K562 (cell line): ENCODE results near the gene SLIT1. TPM values are rescaled to one million over a fixed set of nuclear protein-coding genes. Genes with fewer than 3 reads are reported as not detected.

Experiments
- ATAC-seq: fragments of 200-7000 bp; cut with Tn5 transposase; 3 replicates; pipeline ENCODE4 v1.9.1; 2020; ENCODE audit warnings: moderate library complexity
- BruUV-seq: library from RNA; stranded (reverse); fragments of 400-500 nt; replicated peaks from 2 replicates; lab custom pipeline; 2021; lab: Mats Ljungman, UMichigan
- CTCF ChIA-PET: fragments of 300-600 bp; formaldehyde crosslinking; extraction: SDS; loops from one replicate; lab custom pipeline; 2021; ENCODE audit warnings: low intra/inter-chr PET ratio; lab: Yijun Ruan, JAX
- POLR2A ChIA-PET: fragments of 300-600, 350-650 bp; sonication (Branson Sonifier 250); formaldehyde crosslinking; extraction: SDS; loops from one replicate; lab custom pipeline; 2021; ENCODE audit warnings: antibody characterized with exemption, inconsistent platforms; lab: Yijun Ruan, JAX
- DNase-seq, 4 experiments: peaks; one replicate each; pipeline versions ENCODE4 v3.0.0 to v3.0.0-alpha.2; 2011 to 2018; ENCODE audit warnings: low spot score in 3 of 4, mixed read lengths in 3 of 4; ENCODE audit errors: extremely low read depth in 1 of 4
- FAIRE-seq: peaks from 2 replicates; lab custom pipeline; 2011; peaks lifted over from hg19 to GRCh38; lab: Jason Lieb, UNC
- H2AFZ ChIP-seq: 2 replicates; pipeline ENCODE4 v1.6.0; 2011; ENCODE audit warnings: low read depth, low read length, control low read depth, inconsistent platforms
- H3K27ac ChIP-seq: fragments of 200-600 bp; 3 replicates; pipeline ENCODE4 v1.8.0; 2011; ENCODE audit warnings: low read depth, mild to moderate bottlenecking, control low read depth, inconsistent platforms, low read length, moderate library complexity, mixed read lengths; ENCODE audit errors: extremely low read depth
- H3K27me3 ChIP-seq, 2 experiments: fragments of 300-600 bp in 1 of 2; 2 replicates in 1 of 2; 3 replicates in 1 of 2; pipeline versions ENCODE4 v1.6.0 to v1.8.0; 2011; ENCODE audit warnings: inconsistent platforms in 2 of 2, low read length in 2 of 2, mild to moderate bottlenecking in 1 of 2, mixed read lengths in 1 of 2, moderate library complexity in 1 of 2; ENCODE audit not compliant: control insufficient read depth in 2 of 2, insufficient read depth in 2 of 2
- H3K36me3 ChIP-seq: fragments of 300-600 bp; 3 replicates; pipeline ENCODE4 v1.8.0; 2011; ENCODE audit warnings: mild to moderate bottlenecking, low read length, inconsistent platforms; ENCODE audit not compliant: control insufficient read depth, insufficient read depth
- H3K4me1 ChIP-seq, 2 experiments: fragments of 200-600 bp in 1 of 2; replicated peaks in 1 of 2; 2 replicates in 1 of 2; 3 replicates in 1 of 2; pipeline versions ENCODE4 v1.5.1 to v1.8.0; 2011; ENCODE audit warnings: inconsistent platforms in 2 of 2, low read length in 2 of 2, mild to moderate bottlenecking in 1 of 2, mixed read lengths in 1 of 2, moderate library complexity in 1 of 2; ENCODE audit not compliant: control insufficient read depth in 2 of 2, insufficient read depth in 2 of 2
- H3K4me2 ChIP-seq: 2 replicates; pipeline ENCODE4 v1.6.1; 2011; ENCODE audit warnings: low read length, control low read depth, inconsistent platforms, mixed read lengths; ENCODE audit not compliant: insufficient read depth
- H3K4me3 ChIP-seq: fragments of 200-600 bp; sonication (generic), shearing (Covaris generic); 2 replicates; pipeline ENCODE4 v1.5.1; 2016; ENCODE audit warnings: control low read depth, inconsistent platforms
- H3K79me2 ChIP-seq: fragments of 200-600 bp; 3 replicates; pipeline ENCODE4 v1.8.0; 2011; ENCODE audit warnings: low read length, inconsistent platforms; ENCODE audit not compliant: control insufficient read depth, insufficient read depth
- H3K9ac ChIP-seq, 2 experiments: 2 replicates each; pipeline versions ENCODE4 v1.6.0 to v1.6.1; 2011; ENCODE audit warnings: low read depth in 2 of 2, low read length in 2 of 2, control low read depth in 1 of 2, inconsistent platforms in 1 of 2, mild to moderate bottlenecking in 1 of 2, mixed read lengths in 1 of 2; ENCODE audit not compliant: insufficient read depth in 1 of 2
- H3K9me1 ChIP-seq: one replicate; pipeline ENCODE4 v1.6.0; 2011; ENCODE audit warnings: inconsistent platforms, mild to moderate bottlenecking, low read length, moderate library complexity; ENCODE audit not compliant: control insufficient read depth, insufficient read depth
- H3K9me3 ChIP-seq: replicated peaks from 2 replicates; pipeline ENCODE4 v1.5.1; 2011; ENCODE audit warnings: low read depth, low read length, inconsistent platforms; ENCODE audit not compliant: control insufficient read depth, insufficient read depth
- H4K20me1 ChIP-seq: replicated peaks from 2 replicates; pipeline ENCODE4 v1.6.1; 2011; ENCODE audit warnings: low read length, inconsistent platforms, mixed read lengths; ENCODE audit not compliant: control insufficient read depth, insufficient read depth
- CREBBP ChIP-seq: IDR thresholded peaks from one replicate; pipeline ENCODE4 v1.6.1; 2012; ENCODE audit warnings: low read depth, mild to moderate bottlenecking, control low read depth, inconsistent platforms, low read length
- EP400 ChIP-seq: fragments of 450-650 bp; IDR thresholded peaks from 2 replicates; pipeline ENCODE4 v1.6.1; 2017; ENCODE audit warnings: antibody characterized with exemption, mild to moderate bottlenecking, moderate library complexity
- IRF9 ChIP-seq: fragments of 450-650 bp; IDR thresholded peaks from 2 replicates; pipeline ENCODE4 v1.6.1; 2016; ENCODE audit warnings: missing biosample characterization, missing genetic modification characterization
- MCM2 ChIP-seq: fragments of 450-650 bp; IDR thresholded peaks from 2 replicates; pipeline ENCODE4 v1.6.1; 2017; ENCODE audit warnings: low read depth, mild to moderate bottlenecking
- MEF2D ChIP-seq: conservative IDR thresholded peaks from 2 replicates; pipeline ENCODE4 v1.6.1; 2016; ENCODE audit warnings: low read depth, missing genetic modification characterization, missing compliant biosample characterization
- SMARCE1 ChIP-seq: fragments of 450-650 bp; IDR thresholded peaks from 2 replicates; pipeline ENCODE4 v1.7.1; 2016; ENCODE audit warnings: mild to moderate bottlenecking
- SNRNP70 ChIP-seq: fragments of 200-400 bp; formaldehyde crosslinking; optimal IDR thresholded peaks from 2 replicates; pipeline ENCODE3; 2017; ENCODE audit warnings: low read depth, low read length
- ZC3H8 ChIP-seq: fragments of 450-650 bp; IDR thresholded peaks from 2 replicates; pipeline ENCODE4 v1.6.1; 2017
- ZNF507 ChIP-seq: conservative IDR thresholded peaks from 2 replicates; pipeline ENCODE4 v1.6.1; 2017; ENCODE audit warnings: missing genetic modification characterization, missing compliant biosample characterization
- WGBS: fragments of 100-300 bp; shearing (Covaris generic); methylation state at CpG from one replicate; pipeline ENCODE4 v1.1.6; 2016; ENCODE audit warnings: low coverage, mixed read lengths; ENCODE audit not compliant: insufficient coverage; ENCODE audit errors: missing lambda C conversion rate; 5-methylcytosine and 5-hydroxymethylcytosine counted together
- in situ Hi-C: fragments of 300-500 bp; cut with MboI; formaldehyde crosslinking; loops from 4 replicates; pipeline ENCODE4 v1.15.0; 2018; ENCODE audit warnings: inconsistent platforms, mixed read lengths
- intact Hi-C: fragments of 100-400 bp; cut with micrococcal nuclease; formaldehyde crosslinking; loops from 2 replicates; pipeline ENCODE4 v1.14.2; 2022
- polyA plus RNA-seq, 8 experiments: library from polyadenylated mRNA; depleted of rRNA in 4 of 8; stranded (reverse) in 5 of 8; unstranded in 3 of 8; fragments of >200 nt; fragmentation: Nextera tagmentation in 2 of 8; fragmentation: Illumina TruSeq in 1 of 8; extraction: Ambion mirVana in 2 of 8; extraction: Trizol in 1 of 8; gene quantifications; 2 replicates each; pipeline versions ENCODE4 v1.2.1 to v1.2.3, GENCODE V29; 2011 to 2014; ENCODE audit warnings: inconsistent platforms in 1 of 8, missing spikeins in 1 of 8
- total RNA-seq, 7 experiments: library from RNA; depleted of rRNA in 6 of 7; stranded (reverse); fragments of >200 nt in 6 of 7; fragmentation: Illumina TruSeq in 2 of 7; extraction: Trizol in 2 of 7; gene quantifications; 2 replicates each; pipeline versions ENCODE4 v1.2.1 to v1.2.3, GENCODE V29; 2011 to 2021; ENCODE audit warnings: low replicate concordance in 1 of 7
- TF ChIP-seq, protein P1 (sequence below), 3 experiments: IDR thresholded peaks in 2 of 3; conservative IDR thresholded peaks in 1 of 3; 2 replicates each; pipeline ENCODE4 v1.5.1; 2011 to 2012; ENCODE audit warnings: low read length in 3 of 3, mild to moderate bottlenecking in 3 of 3, control low read depth in 2 of 3, improper control_type of control experiment in 1 of 3, inconsistent platforms in 1 of 3, low read depth in 1 of 3, mixed read lengths in 1 of 3, moderate library complexity in 1 of 3; ENCODE audit not compliant: insufficient read depth in 2 of 3

SLIT1 gene
- total and polyA plus RNA-seq, 9 of the 15 experiments (the other 6 are each of a cell fraction or from before 2014, with no cell fraction given), result 0.01 to 0.11 (median 0.04) TPM; not detected in 3

GRCh38 chr10:97028126-97028831 is 157.5 kb downstream of the SLIT1 start:
- in situ Hi-C loops (no loop called here), intact Hi-C loops (loop anchor here (5.0 to 10.0 kb wide), 3 partner anchors 113 to 383 kb away; no protein-coding TSS in a partner anchor)
- Histone ChIP-seq H2AFZ (no peak overlapping the region), H3K9me3 (no peaks in the 10 kb centered on the region), H3K79me2 (no peaks in the 10 kb centered on the region), H3K9ac (no peak overlapping the region), H3K4me3 (no peak overlapping the region), H3K27ac (no peak overlapping the region), H4K20me1 (no peaks in the 10 kb centered on the region), H3K4me1 (peaks cover 0 to 4% of the 10 kb centered on the region in 2 experiments; a peak in 2 of 5 replicates), H3K4me2 (no peak overlapping the region), H3K36me3 (no peaks in the 10 kb centered on the region), H3K27me3 (peaks cover 11 to 38% of the 10 kb centered on the region in 2 experiments; a peak in 4 of 5 replicates), H3K9me1 (no peaks in the 10 kb centered on the region)
- ATAC-seq (no peak), FAIRE-seq (no peak), DNase-seq (no peak)
- CTCF ChIA-PET, result interaction anchor here (0.6 kb wide), 1 partner anchor 388 kb away, joined by 3 read pairs; no protein-coding TSS in a partner anchor
- TF ChIP-seq SNRNP70 (no peak), ZNF507 (tag) (no peak)
- WGBS, result 0% methylated on average over 2 of the region's 2 CpGs
- POLR2A ChIA-PET, result no interaction called here
- BruUV-seq, result no TSS peak

DNA sequence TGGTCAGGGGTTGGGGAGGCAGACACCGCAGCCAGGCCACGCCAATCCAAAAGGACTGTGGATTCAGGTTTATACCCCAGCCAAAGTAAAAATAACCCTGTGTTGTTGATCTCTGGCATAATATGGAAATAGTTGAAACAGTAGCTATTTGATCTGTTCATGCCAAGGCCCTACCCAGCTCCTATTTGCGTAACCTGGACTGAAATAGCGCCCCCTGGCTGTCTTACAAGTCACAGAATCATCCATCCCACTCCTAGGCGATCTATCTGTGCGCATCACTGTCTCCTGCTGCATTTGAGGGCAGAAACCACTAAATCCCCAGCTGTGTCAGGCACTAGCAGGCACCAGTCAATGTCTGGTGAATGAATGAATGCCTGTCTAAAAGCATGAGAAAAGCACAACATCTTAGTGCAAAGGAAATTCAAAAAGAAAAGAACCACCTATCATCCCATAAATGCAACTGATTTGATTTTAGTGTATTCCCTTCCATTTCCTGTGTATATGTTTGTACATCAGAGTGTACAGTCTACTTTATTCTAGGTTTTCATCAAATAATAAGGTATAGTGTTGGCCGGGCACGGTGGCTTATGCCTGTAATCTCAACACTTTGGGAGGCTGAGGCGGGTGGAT is 160.0 kb downstream of the SLIT1 start:
- H3K4me3 ChIP-seq, result no peak overlapping the region
- no peaks in the 10 kb centered on the region for H3K9me3 ChIP-seq
- in situ Hi-C loops, result no loop called here
- no peaks in the 10 kb centered on the region for H3K79me2 ChIP-seq
- no peak overlapping the region; the same call in 1 of the 2 replicates for H2AFZ ChIP-seq
- H3K9me1 ChIP-seq, result no peaks in the 10 kb centered on the region
- ATAC-seq (peak; percentile 94), DNase-seq (peak; percentile 52 to 65 (median 57)), FAIRE-seq (peak; percentile 80)
- no peak overlapping the region for H3K4me2 ChIP-seq
- no TSS peak for BruUV-seq
- no peaks in the 10 kb centered on the region for H3K36me3 ChIP-seq
- peaks cover 9 to 29% of the 10 kb centered on the region in 2 experiments; a peak in 4 of 5 replicates for H3K27me3 ChIP-seq
- no peak overlapping the region for H3K27ac ChIP-seq
- peaks cover 0 to 4% of the 10 kb centered on the region in 2 experiments; a peak in 2 of 5 replicates for H3K4me1 ChIP-seq
- ChIA-PET POLR2A (interaction anchor here (0.8 kb wide), 1 partner anchor 32 kb away, joined by 3 read pairs; no protein-coding TSS in a partner anchor), CTCF (interaction anchor here (0.7 to 0.8 kb wide), 2 partner anchors 11 to 630 kb away, joined by 3 to 4 read pairs; no protein-coding TSS in a partner anchor)
- WGBS, result 31% methylated on average over 9 of the region's 9 CpGs
- intact Hi-C loops, result loop anchor here (5.0 to 10.0 kb wide), 3 partner anchors 111 to 381 kb away; no protein-coding TSS in a partner anchor
- no peaks in the 10 kb centered on the region for H4K20me1 ChIP-seq
- no peak overlapping the region for H3K9ac ChIP-seq
- no peak for TF ChIP-seq EP400
- no peak for TF ChIP-seq SMARCE1
- TF ChIP-seq, protein P1, sequence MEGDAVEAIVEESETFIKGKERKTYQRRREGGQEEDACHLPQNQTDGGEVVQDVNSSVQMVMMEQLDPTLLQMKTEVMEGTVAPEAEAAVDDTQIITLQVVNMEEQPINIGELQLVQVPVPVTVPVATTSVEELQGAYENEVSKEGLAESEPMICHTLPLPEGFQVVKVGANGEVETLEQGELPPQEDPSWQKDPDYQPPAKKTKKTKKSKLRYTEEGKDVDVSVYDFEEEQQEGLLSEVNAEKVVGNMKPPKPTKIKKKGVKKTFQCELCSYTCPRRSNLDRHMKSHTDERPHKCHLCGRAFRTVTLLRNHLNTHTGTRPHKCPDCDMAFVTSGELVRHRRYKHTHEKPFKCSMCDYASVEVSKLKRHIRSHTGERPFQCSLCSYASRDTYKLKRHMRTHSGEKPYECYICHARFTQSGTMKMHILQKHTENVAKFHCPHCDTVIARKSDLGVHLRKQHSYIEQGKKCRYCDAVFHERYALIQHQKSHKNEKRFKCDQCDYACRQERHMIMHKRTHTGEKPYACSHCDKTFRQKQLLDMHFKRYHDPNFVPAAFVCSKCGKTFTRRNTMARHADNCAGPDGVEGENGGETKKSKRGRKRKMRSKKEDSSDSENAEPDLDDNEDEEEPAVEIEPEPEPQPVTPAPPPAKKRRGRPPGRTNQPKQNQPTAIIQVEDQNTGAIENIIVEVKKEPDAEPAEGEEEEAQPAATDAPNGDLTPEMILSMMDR (IDR thresholded peaks at IDR 0.05 in 2 of 3, conservative IDR thresholded peaks at IDR 0.05 in 1 of 3; ENCODE audit: insufficient read depth in 2 of 3, low read depth in 1 of 3, low read length in 3 of 3), result peak; percentile 64 to 73 (median 73)
- TF ChIP-seq CREBBP, result no peak
- no peak for TF ChIP-seq IRF9
- no peak for TF ChIP-seq ZC3H8
- TF ChIP-seq MEF2D (tag), result no peak
- no peak for TF ChIP-seq MCM2
